Transverse colon (tissue), 3 donors: Measurements from ENCODE around the gene MAP4K2.

Experiments
- EP300 ChIP-seq: sonication (generic); formaldehyde crosslinking; IDR thresholded peaks from one replicate; pipeline ENCODE4 v1.6.1; 2017; ENCODE audit warnings: antibody characterized with exemption, low read depth
- POLR2A ChIP-seq: fragments of 450-650 bp; IDR thresholded peaks from one replicate; pipeline ENCODE4 v1.6.1; 2016; ENCODE audit warnings: antibody characterized with exemption, mild to moderate bottlenecking, moderate library complexity
- TF ChIP-seq, protein P1 (sequence below), 5 experiments: fragments of 200-600 bp in 3 of 5; fragments of 450-650 bp in 2 of 5; sonication (generic) in 3 of 5; IDR thresholded peaks; 1 replicate in 2 of 5; 2 replicates in 3 of 5; pipeline ENCODE4 v1.5.1; 2016 to 2017; ENCODE audit warnings: antibody characterized with exemption in 5 of 5, inconsistent platforms in 3 of 5, mild to moderate bottlenecking in 2 of 5, moderate library complexity in 1 of 5

DNA sequence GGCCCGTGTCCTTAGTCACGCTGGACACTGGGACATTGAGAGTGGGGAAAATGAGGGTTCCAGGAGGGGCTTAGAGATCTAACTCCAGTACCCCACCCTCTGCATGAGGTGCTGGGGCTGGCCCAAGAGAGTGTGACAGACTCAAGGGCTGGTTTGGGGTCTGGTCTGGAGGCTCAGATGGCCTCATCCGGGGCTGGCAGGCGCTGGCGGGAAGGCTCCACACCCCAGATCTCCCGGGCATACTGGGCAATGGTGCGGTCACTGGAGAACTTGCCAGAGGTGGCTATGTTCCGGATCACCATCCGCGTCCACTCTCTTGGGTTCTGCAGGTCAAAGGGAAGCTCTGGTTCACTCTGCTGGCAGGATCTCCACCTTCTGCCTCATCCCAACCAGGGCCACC is 56.5 kb downstream of the MAP4K2 start:
- TF ChIP-seq, protein P1, sequence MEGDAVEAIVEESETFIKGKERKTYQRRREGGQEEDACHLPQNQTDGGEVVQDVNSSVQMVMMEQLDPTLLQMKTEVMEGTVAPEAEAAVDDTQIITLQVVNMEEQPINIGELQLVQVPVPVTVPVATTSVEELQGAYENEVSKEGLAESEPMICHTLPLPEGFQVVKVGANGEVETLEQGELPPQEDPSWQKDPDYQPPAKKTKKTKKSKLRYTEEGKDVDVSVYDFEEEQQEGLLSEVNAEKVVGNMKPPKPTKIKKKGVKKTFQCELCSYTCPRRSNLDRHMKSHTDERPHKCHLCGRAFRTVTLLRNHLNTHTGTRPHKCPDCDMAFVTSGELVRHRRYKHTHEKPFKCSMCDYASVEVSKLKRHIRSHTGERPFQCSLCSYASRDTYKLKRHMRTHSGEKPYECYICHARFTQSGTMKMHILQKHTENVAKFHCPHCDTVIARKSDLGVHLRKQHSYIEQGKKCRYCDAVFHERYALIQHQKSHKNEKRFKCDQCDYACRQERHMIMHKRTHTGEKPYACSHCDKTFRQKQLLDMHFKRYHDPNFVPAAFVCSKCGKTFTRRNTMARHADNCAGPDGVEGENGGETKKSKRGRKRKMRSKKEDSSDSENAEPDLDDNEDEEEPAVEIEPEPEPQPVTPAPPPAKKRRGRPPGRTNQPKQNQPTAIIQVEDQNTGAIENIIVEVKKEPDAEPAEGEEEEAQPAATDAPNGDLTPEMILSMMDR (IDR thresholded peaks at IDR 0.05) = no peak
- TF ChIP-seq EP300 (no peak), POLR2A (no peak)
